Spleen (tissue), 7 donors: ENCODE measurements around the gene SCN2A.

Experiments used
- CTCF ChIP-seq, 11 experiments: fragments of 200-600 bp in 7 of 11; fragments of 450-650 bp in 4 of 11; sonication (generic) in 4 of 11; IDR thresholded peaks in 8 of 11; conservative IDR thresholded peaks in 3 of 11; 1 replicate in 7 of 11; 2 replicates in 4 of 11; pipeline versions ENCODE4 v1.4.0 to v1.8.0; 2016 to 2021; ENCODE audit warnings: antibody characterized with exemption in 11 of 11, inconsistent platforms in 4 of 11, mild to moderate bottlenecking in 1 of 11
- POLR2AphosphoS5 ChIP-seq, 3 donors: sonication (generic); formaldehyde crosslinking; IDR thresholded peaks; one replicate each; pipeline ENCODE4 v1.5.1; 2017; ENCODE audit warnings: antibody characterized with exemption in 3 of 3
- donor health status: DM: no; HTN: no; CAD: no; lungs with moderate emphysema.
- donor health status: DM: no; HTN: no; CAD: no.
- donor health status: DM: no; HTN: no; CAD: no.

DNA sequence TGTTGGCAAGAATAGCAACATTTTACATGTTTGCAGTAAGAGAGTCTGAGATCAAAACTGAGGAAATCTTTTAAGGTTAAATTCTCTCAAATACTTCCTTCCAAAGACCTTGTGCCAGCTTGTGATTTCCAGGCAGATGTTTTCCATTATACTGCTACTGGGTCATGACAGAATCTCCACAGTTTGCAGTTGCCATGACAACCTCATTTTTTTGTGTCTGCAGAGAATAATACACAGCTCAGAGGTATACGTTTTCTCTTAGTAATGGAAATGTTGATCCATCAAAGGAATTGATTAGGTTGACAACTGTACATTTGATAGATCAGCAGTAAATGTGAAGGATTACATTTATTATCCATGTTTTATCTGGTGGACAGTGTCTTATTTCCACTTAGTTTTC is 201.2 kb downstream of the SCN2A start:
- TF ChIP-seq POLR2AphosphoS5 (IDR thresholded peaks at IDR 0.05) (no peak), CTCF (IDR thresholded peaks at IDR 0.05 in 8 of 11, conservative IDR thresholded peaks at IDR 0.05 in 3 of 11) (no peak)
